GM12878 (cell line): ENCODE measurements around the gene RUBCNL.
A peak's percentile ranks its signal among the peaks of the same experiment; 100 is the strongest.

Experiments
- EZH2 ChIP-seq: IDR thresholded peaks from 2 replicates; pipeline ENCODE4 v1.6.1; 2012; ENCODE audit warnings: low read depth, mild to moderate bottlenecking, control low read depth, inconsistent platforms, low read length, borderline replicate concordance; ENCODE audit not compliant: control insufficient read depth
- FOXK2 ChIP-seq: fragments of 450-650 bp; IDR thresholded peaks from 2 replicates; pipeline ENCODE4 v1.6.1; 2017; ENCODE audit warnings: mild to moderate bottlenecking, moderate library complexity
- FOXM1 ChIP-seq: IDR thresholded peaks from 2 replicates; pipeline ENCODE4 v1.6.1; 2012; ENCODE audit warnings: low read depth, mild to moderate bottlenecking, inconsistent platforms, low read length, moderate library complexity
- NFXL1 ChIP-seq: fragments of 450-650 bp; IDR thresholded peaks from 2 replicates; pipeline ENCODE4 v1.6.1; 2017; ENCODE audit warnings: antibody characterized with exemption, mild to moderate bottlenecking, borderline replicate concordance
- NR2F1 ChIP-seq: fragments of 450-650 bp; conservative IDR thresholded peaks from 2 replicates; pipeline ENCODE4 v1.6.1; 2017; ENCODE audit warnings: mild to moderate bottlenecking
- POLR2A ChIP-seq: IDR thresholded peaks from 2 replicates; pipeline ENCODE4 v1.6.1; 2011; ENCODE audit warnings: low read depth, mild to moderate bottlenecking, low read length
- ZNF217 ChIP-seq: fragments of 450-650 bp; IDR thresholded peaks from 2 replicates; pipeline ENCODE4 v1.6.1; 2017; ENCODE audit warnings: antibody characterized with exemption, mild to moderate bottlenecking

DNA sequence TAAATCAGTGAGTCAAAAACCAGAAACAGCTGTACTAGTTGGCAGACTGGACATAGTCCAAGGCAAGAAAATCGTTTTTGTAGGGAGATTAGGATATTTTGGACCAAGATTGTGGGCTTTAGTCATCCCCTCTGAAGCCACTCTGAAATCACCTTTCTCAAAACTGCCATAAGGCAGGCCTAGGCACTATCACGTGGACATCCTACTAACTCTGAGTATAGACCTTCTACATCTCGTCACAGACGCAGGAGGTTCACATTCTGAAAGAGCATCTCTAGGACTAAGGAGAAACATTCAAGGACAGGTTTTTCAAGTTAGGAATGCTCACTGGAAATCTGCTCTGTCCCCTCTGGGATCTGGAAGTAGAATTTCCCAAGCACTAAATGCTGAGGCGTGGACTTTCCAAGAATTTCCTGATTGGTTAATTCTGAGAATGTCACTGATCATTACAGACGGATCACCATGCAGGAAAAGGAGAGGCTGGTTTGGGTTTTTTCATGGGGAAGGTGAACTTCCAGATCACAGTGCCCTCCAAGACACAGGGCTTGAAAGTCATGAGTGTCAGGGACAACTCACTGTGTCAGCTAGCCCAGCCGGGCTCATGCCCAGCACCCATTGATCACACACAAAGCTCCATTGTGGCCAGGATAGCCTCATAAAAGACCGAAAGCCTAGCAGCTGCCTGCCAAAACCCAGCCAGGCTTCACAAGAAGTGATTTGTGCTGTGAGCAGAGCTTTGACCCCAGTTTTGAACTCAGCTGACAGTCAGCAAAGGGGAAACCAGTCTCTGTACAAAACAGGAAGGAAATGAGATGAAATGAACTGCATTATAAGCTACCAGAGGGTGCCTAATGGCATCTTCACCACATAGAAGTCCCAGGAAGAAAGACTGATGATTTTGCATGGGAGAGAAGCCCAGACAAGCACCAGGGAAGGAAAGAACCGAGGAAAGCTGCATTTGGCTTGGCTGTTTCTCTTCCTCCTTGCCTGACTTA is 2.7 kb upstream of the RUBCNL start:
- TF ChIP-seq NR2F1, result peak; percentile 88
- no peak for TF ChIP-seq NFXL1
- TF ChIP-seq FOXM1, result no peak; the same call in none of the 2 replicates
- TF ChIP-seq FOXK2, result no peak
- no peak for TF ChIP-seq ZNF217
- no peak for TF ChIP-seq EZH2
- peak; percentile 69 for TF ChIP-seq POLR2A
